Spinal cord (tissue), 10 donors: ENCODE measurements around the gene SLC25A17. TPM values are rescaled to one million over a fixed set of nuclear protein-coding genes. Genes with fewer than 3 reads are reported as not detected.
"Not testable (repeated sequence)": the region's sequence is repeated elsewhere in the genome, so short reads cannot be mapped to it uniquely, and the experiment has no call there.

Source experiments
- DNase-seq, 6 donors: peaks; one replicate each; pipeline versions ENCODE4 v3.0.0 to v3.0.0-alpha.2; 2013 to 2015; ENCODE audit warnings: low spot score in 6 of 6, low read depth in 4 of 6
- H3K27ac ChIP-seq: one replicate; pipeline ENCODE4 v1.5.1; 2013; ENCODE audit warnings: low read depth, low read length, control low read depth
- H3K27me3 ChIP-seq: one replicate; pipeline ENCODE4 v1.6.1; 2013; ENCODE audit warnings: low read length; ENCODE audit not compliant: control insufficient read depth, insufficient read depth
- H3K36me3 ChIP-seq: one replicate; pipeline ENCODE4 v1.6.1; 2013; ENCODE audit warnings: low read length; ENCODE audit not compliant: control insufficient read depth, insufficient read depth
- H3K4me1 ChIP-seq: one replicate; pipeline ENCODE4 v1.6.1; 2013; ENCODE audit warnings: low read length; ENCODE audit not compliant: control insufficient read depth, insufficient read depth
- H3K4me3 ChIP-seq: one replicate; pipeline ENCODE4 v1.5.1; 2013; ENCODE audit warnings: low read depth, low read length, control low read depth
- H3K9me3 ChIP-seq: one replicate; pipeline ENCODE4 v1.6.1; 2013; ENCODE audit warnings: low read length; ENCODE audit not compliant: control insufficient read depth, insufficient read depth
- WGBS: methylation state at CpG from one replicate; pipeline ENCODE4 v1.1.5; 2013; ENCODE audit warnings: missing lambda C conversion rate; ENCODE audit not compliant: insufficient coverage; 5-methylcytosine and 5-hydroxymethylcytosine counted together
- polyA plus RNA-seq, 2 donors: library from polyadenylated mRNA; unstranded; fragments of 120-200 nt; gene quantifications; one replicate each; pipeline ENCODE4 v1.2.1, GENCODE V29; 2013; ENCODE audit not compliant: insufficient read length in 2 of 2
- total RNA-seq, 2 donors: library from RNA; depleted of rRNA in 1 of 2; stranded (reverse); fragments of 120-200 nt in 1 of 2; fragments of >200 nt in 1 of 2; gene quantifications; one replicate each; pipeline versions ENCODE4 v1.2.3 to v1.2.4, GENCODE V29; 2013 to 2014
- donor health status: healthy.

SLC25A17 gene
- total and polyA plus RNA-seq, 4 donors: 27.4 to 43.2 (median 34.6) TPM

DNA sequence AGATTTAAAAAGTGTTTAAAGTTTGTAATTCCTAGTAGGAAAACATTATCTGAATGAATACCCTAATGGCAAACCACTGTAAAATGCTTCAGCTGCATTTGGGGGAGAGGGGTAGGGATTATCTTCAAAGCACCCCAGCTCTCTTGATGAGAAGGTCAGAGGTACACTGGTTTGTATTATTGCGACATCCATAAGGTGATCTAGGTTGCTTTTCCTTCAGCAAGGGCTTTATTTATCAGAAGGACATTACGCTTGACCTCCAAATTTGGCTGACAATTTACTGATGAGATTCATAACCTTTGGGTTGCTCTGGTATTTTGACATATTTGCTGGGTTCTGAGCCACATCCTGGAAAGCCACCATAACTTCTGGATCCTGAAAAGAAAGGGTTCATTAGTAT lies 7.1 kb upstream of the SLC25A17 start:
- H3K4me3 ChIP-seq, H3K9me3 ChIP-seq, H3K4me1 ChIP-seq, H3K27me3 ChIP-seq, DNase-seq, H3K27ac ChIP-seq: not testable (repeated sequence)
- peaks cover 20% of the 10 kb centered on the region for H3K36me3 ChIP-seq
- 100% methylated on average over 1 of the region's 2 CpGs for WGBS

DNA sequence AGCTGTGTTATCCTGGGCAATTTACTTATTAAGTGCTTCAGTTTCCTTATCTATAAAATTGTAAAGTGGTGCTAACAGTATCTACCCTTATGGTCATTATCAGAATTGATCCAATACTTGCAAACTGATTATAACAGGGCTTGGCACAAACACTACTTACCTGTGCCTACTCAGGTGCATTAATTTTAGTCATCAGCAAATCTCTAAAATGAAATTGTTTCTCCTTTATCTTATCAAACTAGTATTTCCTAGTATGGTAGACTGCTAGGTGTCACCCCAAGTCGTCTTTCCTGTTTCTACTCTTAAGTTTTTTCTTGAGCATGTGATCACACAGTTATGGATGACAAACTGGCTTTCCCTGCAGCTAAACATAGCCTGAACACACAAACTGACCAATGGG lies 4.3 kb upstream of the SLC25A17 start:
- no CpG with 5 or more reads among the region's 1 CpG for WGBS
- Histone ChIP-seq H3K27ac (no peak overlapping the region), H3K36me3 (peaks cover 16% of the 10 kb centered on the region)

DNA sequence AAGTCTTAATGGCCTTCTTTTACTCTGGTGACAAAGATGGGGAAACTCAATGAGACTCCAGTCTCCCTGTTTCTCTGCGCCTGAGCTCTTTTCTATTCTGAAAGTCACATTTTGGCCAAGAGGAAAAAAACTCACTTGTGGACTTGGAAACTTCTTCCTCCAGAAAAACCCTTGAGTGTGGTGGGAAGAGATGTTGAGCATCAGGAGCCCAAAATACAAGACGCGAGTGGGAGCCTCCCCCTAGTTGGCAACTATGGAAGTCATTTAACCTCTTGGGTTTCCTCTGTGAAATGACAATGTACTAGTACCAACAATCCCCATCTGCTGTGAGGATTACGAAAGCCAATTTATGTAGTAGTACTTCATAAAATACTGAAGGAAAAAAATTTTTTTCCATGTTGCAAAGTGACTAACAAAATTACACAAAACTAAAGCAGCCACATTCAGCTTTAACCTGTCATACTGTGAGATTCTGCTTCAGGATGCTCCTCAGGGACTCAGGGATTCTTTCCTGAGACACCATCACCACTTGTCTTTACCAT lies 524 bp upstream of the SLC25A17 start:
- H3K4me3 ChIP-seq: peak overlapping the region; percentile 97
- peaks cover 9% of the 10 kb centered on the region for H3K4me1 ChIP-seq
- peak overlapping the region; percentile 58 for H3K27ac ChIP-seq
- H3K9me3 ChIP-seq: no peaks in the 10 kb centered on the region
- H3K27me3 ChIP-seq: no peaks in the 10 kb centered on the region
- peaks cover 8% of the 10 kb centered on the region for H3K36me3 ChIP-seq
- no peak for DNase-seq
- WGBS: no CpG with 5 or more reads among the region's 4 CpGs

More for the DNA sequence above, 4.3 kb upstream of the SLC25A17 start:
- no peaks in the 10 kb centered on the region for H3K9me3 ChIP-seq
- no peak overlapping the region for H3K4me3 ChIP-seq
- H3K4me1 ChIP-seq: peaks cover 4% of the 10 kb centered on the region
- no peak for DNase-seq
- no peaks in the 10 kb centered on the region for H3K27me3 ChIP-seq

DNA sequence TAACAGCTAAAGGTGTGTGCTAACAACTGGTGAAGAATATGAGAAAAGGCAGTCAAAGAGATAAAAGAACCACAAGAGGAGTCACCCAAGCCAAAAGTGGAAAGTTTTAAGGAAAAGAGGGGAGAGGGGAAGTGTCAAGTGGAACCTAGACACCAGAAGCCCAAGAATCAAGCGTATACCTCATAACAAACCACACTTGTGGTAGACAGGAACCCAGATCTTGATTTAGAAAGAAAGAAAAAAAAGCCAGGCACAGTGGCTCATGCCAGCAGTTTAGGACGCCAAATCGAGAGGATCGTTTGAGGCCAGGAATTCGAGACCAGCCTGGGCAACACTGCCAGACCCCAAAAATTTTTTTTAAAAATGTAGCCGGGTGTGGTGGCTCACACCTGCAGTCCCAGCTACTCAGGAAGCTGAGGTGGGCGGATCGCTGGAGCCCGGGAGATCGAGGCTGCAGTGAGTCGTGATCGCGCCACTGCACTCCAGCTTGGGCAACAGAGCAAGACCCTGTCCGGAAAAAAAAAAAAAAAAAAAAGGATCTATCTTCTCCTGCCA lies 877 bp downstream of the SLC25A17 start:
- peaks cover 4% of the 10 kb centered on the region for H3K36me3 ChIP-seq
- H3K4me1 ChIP-seq: peaks cover 9% of the 10 kb centered on the region
- H3K4me3 ChIP-seq: peak overlapping the region; percentile 97
- DNase-seq: no peak
- no peaks in the 10 kb centered on the region for H3K9me3 ChIP-seq
- H3K27ac ChIP-seq: no peak overlapping the region
- WGBS: 64% methylated on average over 11 of the region's 14 CpGs
- H3K27me3 ChIP-seq: no peaks in the 10 kb centered on the region

DNA sequence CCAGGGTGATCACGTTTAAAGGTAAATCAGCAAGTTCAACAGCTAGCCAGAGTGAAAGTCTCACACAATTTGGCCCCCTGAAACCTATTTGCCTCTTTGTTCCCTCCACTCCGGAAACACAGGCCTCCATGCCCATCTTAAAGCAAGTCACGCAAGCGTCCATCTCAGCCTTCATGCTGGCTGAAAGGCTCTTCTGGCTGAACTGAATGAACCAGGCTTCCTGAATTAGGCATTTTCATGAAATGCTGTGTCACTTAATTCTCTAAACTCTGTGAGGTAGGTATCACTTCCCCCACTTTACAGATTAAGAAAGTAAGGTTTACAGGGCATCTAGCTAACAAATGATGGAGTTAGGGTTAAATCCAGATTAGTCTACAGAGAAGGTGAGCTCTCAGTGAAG lies 1.4 kb downstream of the SLC25A17 start:
- Histone ChIP-seq H3K4me1 (peaks cover 9% of the 10 kb centered on the region), H3K36me3 (peaks cover 6% of the 10 kb centered on the region), H3K27ac (no peak overlapping the region), H3K27me3 (no peaks in the 10 kb centered on the region), H3K9me3 (no peaks in the 10 kb centered on the region), H3K4me3 (no peak overlapping the region)
- 91% methylated on average over 4 of the region's 4 CpGs for WGBS
- no peak for DNase-seq

DNA sequence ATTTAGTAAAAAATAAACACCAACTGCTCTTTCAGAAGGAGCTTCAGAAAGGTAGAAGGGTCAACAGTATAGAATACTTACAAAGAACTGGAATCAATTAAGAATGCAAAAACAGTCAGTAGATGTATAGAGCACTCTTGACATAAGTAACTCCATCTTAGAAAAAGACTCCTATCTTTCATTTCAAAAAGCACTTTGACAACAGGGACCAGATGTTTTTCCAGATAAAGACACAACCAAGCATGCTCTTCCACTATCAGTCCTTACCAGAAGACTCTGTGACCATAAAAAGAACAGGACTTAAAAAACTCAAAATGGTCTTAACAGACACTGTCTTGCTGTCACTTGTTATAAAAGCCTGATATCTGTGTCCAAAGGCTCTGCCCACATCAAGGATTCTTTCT lies 5.2 kb downstream of the SLC25A17 start:
- Histone ChIP-seq H3K4me1 (peaks cover 9% of the 10 kb centered on the region), H3K4me3 (no peak overlapping the region), H3K36me3 (peaks cover 4% of the 10 kb centered on the region), H3K27me3 (no peaks in the 10 kb centered on the region), H3K9me3 (no peaks in the 10 kb centered on the region), H3K27ac (no peak overlapping the region)
- no peak for DNase-seq

DNA sequence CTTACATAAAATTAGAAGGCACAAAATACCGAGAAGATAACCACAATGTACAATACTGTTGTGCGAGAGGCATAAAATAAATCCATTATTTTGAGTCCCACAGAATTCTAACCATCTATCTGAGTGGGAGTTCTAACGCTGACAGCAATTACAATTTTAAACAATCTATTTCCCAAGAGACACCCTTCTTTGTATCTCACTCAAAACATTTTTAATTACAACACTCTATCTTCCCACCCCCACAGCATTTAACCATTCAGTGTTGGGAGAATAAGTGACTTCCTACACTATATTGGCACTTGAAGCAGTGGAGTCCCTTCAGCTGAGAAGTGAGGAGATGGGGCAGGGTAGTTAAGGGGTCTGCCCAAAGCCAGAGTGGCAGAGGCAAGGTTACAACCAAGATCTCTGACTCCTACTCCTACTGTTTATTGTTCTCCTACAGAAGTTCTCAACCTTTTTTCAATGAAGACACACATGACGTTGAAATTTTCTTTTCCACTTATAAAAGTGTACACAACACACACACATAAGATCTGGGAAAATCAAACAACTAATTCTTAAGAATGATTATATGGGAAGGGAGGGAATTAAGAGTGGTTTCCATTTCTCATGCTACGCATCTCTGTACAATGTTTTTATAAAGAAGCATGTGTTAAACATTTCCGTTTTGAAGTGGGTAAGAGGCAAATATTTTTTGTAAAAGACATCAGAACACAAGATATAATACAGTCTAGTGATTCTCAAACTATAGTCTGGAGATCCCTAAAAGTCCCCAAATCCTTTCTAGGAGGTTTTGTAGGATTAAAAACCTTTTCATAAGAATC lies 10.9 kb downstream of the SLC25A17 start:
- peak in 1 of 6 donors; percentile 73 for DNase-seq
- Histone ChIP-seq H3K4me3 (no peak overlapping the region), H3K36me3 (peaks cover 7% of the 10 kb centered on the region), H3K27me3 (no peaks in the 10 kb centered on the region), H3K27ac (no peak overlapping the region), H3K9me3 (no peaks in the 10 kb centered on the region), H3K4me1 (no peaks in the 10 kb centered on the region)
- 67% methylated on average over 1 of the region's 6 CpGs for WGBS

DNA sequence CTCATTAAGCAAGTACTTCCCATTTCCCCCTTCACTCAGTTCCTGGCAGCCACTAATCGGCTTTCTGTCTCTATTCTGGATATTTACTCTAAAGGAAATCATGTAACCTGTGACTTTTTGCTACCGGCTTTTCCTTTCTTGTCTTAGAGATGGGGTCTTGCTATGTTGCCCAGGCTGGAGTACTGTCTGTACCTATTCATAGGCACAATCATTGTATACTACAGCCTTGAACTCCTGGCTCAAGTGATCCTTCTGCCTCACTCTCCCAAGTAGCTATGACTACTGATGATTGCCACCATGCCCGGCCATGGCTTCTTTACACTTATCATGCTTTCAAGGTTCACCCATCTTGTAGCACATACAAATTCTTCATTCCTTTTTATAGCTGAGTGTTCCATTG lies 12.4 kb downstream of the SLC25A17 start:
- Histone ChIP-seq H3K27me3 (no peaks in the 10 kb centered on the region), H3K4me3 (no peak overlapping the region), H3K9me3 (no peaks in the 10 kb centered on the region), H3K27ac (no peak overlapping the region), H3K4me1 (no peaks in the 10 kb centered on the region), H3K36me3 (peaks cover 5% of the 10 kb centered on the region)
- DNase-seq: no peak
- WGBS: no CpG with 5 or more reads among the region's 3 CpGs

DNA sequence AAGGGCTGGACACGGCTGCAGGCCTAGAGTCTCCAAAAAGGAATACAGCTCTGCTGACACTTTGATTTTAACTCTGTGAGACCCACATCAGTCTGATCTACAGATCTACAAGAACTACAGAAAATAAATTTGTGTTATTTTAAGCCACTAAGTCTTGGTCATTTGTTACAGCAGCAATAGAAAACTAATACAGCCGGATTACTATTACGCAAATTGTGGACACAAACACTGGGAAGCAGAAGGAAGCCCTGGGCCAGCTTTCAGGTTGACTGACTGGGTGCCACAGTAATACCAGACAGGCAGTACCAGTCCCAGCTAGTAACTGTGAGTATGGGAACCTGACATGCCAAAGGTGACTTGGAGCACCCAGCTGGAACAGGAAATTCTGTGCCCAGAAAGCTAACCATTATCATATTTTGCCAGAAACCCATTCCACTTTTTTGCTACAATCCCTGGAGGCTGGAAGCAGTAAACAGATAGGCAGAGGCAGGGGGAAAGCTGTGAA lies 13.4 kb downstream of the SLC25A17 start:
- H3K36me3 ChIP-seq: peaks cover 3% of the 10 kb centered on the region
- H3K9me3 ChIP-seq: no peaks in the 10 kb centered on the region
- DNase-seq: no peak
- H3K27ac ChIP-seq: no peak overlapping the region
- H3K27me3 ChIP-seq: no peaks in the 10 kb centered on the region
- H3K4me1 ChIP-seq: no peaks in the 10 kb centered on the region
- 100% methylated on average over 2 of the region's 3 CpGs for WGBS
- H3K4me3 ChIP-seq: no peak overlapping the region

DNA sequence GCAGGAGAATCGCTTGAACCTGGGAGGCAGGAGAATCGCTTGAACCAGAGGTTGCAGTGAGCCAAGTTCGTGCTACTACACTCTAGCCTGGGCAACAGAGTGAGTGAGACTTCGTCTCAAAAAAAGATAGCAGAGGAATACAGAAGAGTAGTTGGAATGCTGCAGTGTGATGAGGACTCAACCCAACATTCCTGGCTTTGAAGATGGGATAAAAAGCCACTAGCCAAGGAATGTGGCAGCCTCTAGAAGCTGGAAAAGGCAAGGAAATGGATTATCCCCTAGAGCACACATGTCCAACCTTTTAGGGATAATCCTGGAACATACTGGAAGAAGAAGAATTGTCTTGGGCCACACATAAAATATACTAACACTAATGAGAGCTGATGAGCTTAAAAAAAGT lies 13.9 kb downstream of the SLC25A17 start:
- Histone ChIP-seq H3K4me1 (no peaks in the 10 kb centered on the region), H3K4me3 (no peak overlapping the region), H3K36me3 (peaks cover 3% of the 10 kb centered on the region), H3K27me3 (no peaks in the 10 kb centered on the region), H3K27ac (no peak overlapping the region), H3K9me3 (no peaks in the 10 kb centered on the region)
- 96% methylated on average over 4 of the region's 4 CpGs for WGBS
- DNase-seq: no peak
